ENCODE results near the gene SUGCT.

Gene SUGCT

GRCh38 chr7:40859076-40859475 lies 724.3 kb downstream of the SUGCT start:
- no peak overlapping the region for H2AFZ ChIP-seq (ENCODE audit: low read length)
- H3K36me3 ChIP-seq (ENCODE audit: insufficient read depth, low read length), result no peaks in the 10 kb centered on the region
- H3K4me3 ChIP-seq (ENCODE audit: low read length, poor library complexity, severe bottlenecking), result no peak overlapping the region
- no peak overlapping the region for H3K9ac ChIP-seq (ENCODE audit: low read depth, low read length, poor library complexity, severe bottlenecking)
- no peaks in the 10 kb centered on the region for H3K79me2 ChIP-seq (ENCODE audit: insufficient read depth, low read length)
- no peak overlapping the region for H3K4me2 ChIP-seq (ENCODE audit: low read depth, low read length, poor library complexity, severe bottlenecking)
- no peaks in the 10 kb centered on the region for H3K9me3 ChIP-seq (ENCODE audit: insufficient read depth, low read depth, low read length)
- H3F3A ChIP-seq (ENCODE audit: low read depth), result no peaks in the 10 kb centered on the region
- H3K27me3 ChIP-seq (ENCODE audit: insufficient read depth, low read length, poor library complexity, severe bottlenecking), result no peaks in the 10 kb centered on the region
- H3K9me2 ChIP-seq (replicated peaks; ENCODE audit: low read depth, low read length), result no peaks in the 10 kb centered on the region
- TF ChIP-seq CTCF (conservative IDR thresholded peaks at IDR 0.05; ENCODE audit: low read length), result no peak
- TF ChIP-seq EZH2phosphoT487 (IDR thresholded peaks at IDR 0.05; ENCODE audit: borderline replicate concordance), result no peak
- H4K20me1 ChIP-seq (ENCODE audit: insufficient read depth, low read length, poor library complexity, severe bottlenecking), result no peaks in the 10 kb centered on the region
- H3K4me1 ChIP-seq (ENCODE audit: insufficient read depth, low read length, poor library complexity, severe bottlenecking), result no peaks in the 10 kb centered on the region

- Histone ChIP-seq H3K4me1 (ENCODE audit: insufficient read depth, low read length, poor library complexity, severe bottlenecking) (no peaks in the 10 kb centered on the region), H3K9ac (ENCODE audit: low read depth, low read length, poor library complexity, severe bottlenecking) (no peak overlapping the region), H3F3A (ENCODE audit: low read depth) (no peaks in the 10 kb centered on the region), H3K4me3 (ENCODE audit: low read length, poor library complexity, severe bottlenecking) (no peak overlapping the region), H3K36me3 (ENCODE audit: insufficient read depth, low read length) (no peaks in the 10 kb centered on the region), H3K79me2 (ENCODE audit: insufficient read depth, low read length) (no peaks in the 10 kb centered on the region), H2AFZ (ENCODE audit: low read length) (no peak overlapping the region), H3K9me3 (ENCODE audit: insufficient read depth, low read depth, low read length) (no peaks in the 10 kb centered on the region), H3K4me2 (ENCODE audit: low read depth, low read length, poor library complexity, severe bottlenecking) (no peak overlapping the region), H4K20me1 (ENCODE audit: insufficient read depth, low read length, poor library complexity, severe bottlenecking) (no peaks in the 10 kb centered on the region), H3K27me3 (ENCODE audit: insufficient read depth, low read length, poor library complexity, severe bottlenecking) (no peaks in the 10 kb centered on the region), H3K9me2 (replicated peaks; ENCODE audit: low read depth, low read length) (no peaks in the 10 kb centered on the region)
- TF ChIP-seq CTCF (conservative IDR thresholded peaks at IDR 0.05; ENCODE audit: low read length) (no peak), EZH2phosphoT487 (IDR thresholded peaks at IDR 0.05; ENCODE audit: borderline replicate concordance) (no peak)
Observed at GRCh38 chr7:40859965-40860543, 725.2 kb downstream of the SUGCT start.

GRCh38 chr7:40865441-40866233 lies 730.8 kb downstream of the SUGCT start:
- Histone ChIP-seq H3K4me2 (ENCODE audit: low read depth, low read length, poor library complexity, severe bottlenecking) (no peak overlapping the region), H3K4me1 (ENCODE audit: insufficient read depth, low read length, poor library complexity, severe bottlenecking) (no peaks in the 10 kb centered on the region), H3K4me3 (ENCODE audit: low read length, poor library complexity, severe bottlenecking) (no peak overlapping the region), H4K20me1 (ENCODE audit: insufficient read depth, low read length, poor library complexity, severe bottlenecking) (no peaks in the 10 kb centered on the region), H3F3A (ENCODE audit: low read depth) (no peaks in the 10 kb centered on the region), H3K9ac (ENCODE audit: low read depth, low read length, poor library complexity, severe bottlenecking) (no peak overlapping the region), H3K79me2 (ENCODE audit: insufficient read depth, low read length) (no peaks in the 10 kb centered on the region), H3K9me3 (ENCODE audit: insufficient read depth, low read depth, low read length) (no peaks in the 10 kb centered on the region), H3K27me3 (ENCODE audit: insufficient read depth, low read length, poor library complexity, severe bottlenecking) (no peaks in the 10 kb centered on the region), H3K9me2 (replicated peaks; ENCODE audit: low read depth, low read length) (no peaks in the 10 kb centered on the region), H3K36me3 (ENCODE audit: insufficient read depth, low read length) (no peaks in the 10 kb centered on the region), H2AFZ (ENCODE audit: low read length) (no peak overlapping the region)
- TF ChIP-seq CTCF (conservative IDR thresholded peaks at IDR 0.05; ENCODE audit: low read length), result no peak
- no peak for TF ChIP-seq EZH2phosphoT487 (IDR thresholded peaks at IDR 0.05; ENCODE audit: borderline replicate concordance)
